ENCODE data around the gene INSC.
"Not testable (repeated sequence)": the region's sequence is repeated elsewhere in the genome, so short reads cannot be mapped to it uniquely, and the experiment has no call there.

INSC gene

GRCh38 chr11:15114501-15115475 is at the start of gene INSC:
Gene INSC (plus strand): TSS chr11:15114923. CDS start chr11:15149175, 34,252 bp downstream.
- no peak for DNase-seq

DNA sequence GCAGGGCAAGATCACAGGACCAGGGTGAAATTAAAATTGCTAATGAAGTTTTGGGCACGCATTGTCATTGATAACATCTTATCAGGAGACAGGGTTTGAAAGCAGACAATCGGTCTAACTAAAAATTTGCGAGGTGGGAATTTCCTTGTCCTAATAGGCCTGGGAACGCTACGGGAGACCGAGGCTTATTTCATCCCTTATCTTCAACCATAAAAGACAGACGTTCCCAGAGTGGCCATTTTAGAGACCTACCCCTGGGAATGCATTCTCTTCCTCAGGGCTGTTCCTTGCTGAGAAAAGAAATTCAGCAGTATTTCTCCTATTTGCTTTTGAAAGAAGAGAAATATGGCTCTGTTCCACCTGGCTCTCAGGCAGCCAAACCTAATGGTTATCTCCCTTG is 45.0 kb upstream of the INSC start:
- DNase-seq: not testable (repeated sequence)

- DNase-seq: no peak
Measured at GRCh38 chr11:15071556-15072255, 43.0 kb upstream of the INSC start.

- DNase-seq: no peak
Measured at GRCh38 chr11:15072551-15073143, 42.1 kb upstream of the INSC start.

- DNase-seq: peak; percentile 17
Measured at GRCh38 chr11:15073361-15074205, 41.1 kb upstream of the INSC start, which contains the start of gene CALCB. Gene CALCB (plus strand): TSS chr11:15073593. CDS start chr11:15074719, 1,126 bp downstream.

GRCh38 chr11:15074206-15075161 is 40.2 kb upstream of the INSC start:
- peak; percentile 85 for DNase-seq

DNA sequence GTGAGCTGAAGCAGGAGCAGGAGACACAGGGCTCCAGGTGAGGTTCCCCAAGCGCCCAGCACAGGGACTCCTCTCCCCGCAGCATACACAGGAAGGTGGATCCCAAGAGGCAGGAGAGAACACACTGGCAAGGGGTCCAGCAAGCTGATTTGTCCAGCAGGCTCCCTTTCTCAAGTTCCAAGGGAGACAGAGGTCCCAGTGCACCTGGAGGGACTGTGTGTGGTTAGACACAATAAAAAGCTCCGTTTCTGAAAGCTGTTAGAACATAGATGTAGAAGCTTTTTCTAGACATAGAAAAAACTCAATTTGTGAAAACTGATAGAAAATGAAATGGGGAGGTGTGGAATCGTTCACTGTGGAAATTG is 39.6 kb upstream of the INSC start:
- no peak for DNase-seq

GRCh38 chr11:15091175-15091574 is 23.5 kb upstream of the INSC start:
- no peak for DNase-seq

- no peak for DNase-seq
Measured at GRCh38 chr11:15091625-15092024, 23.1 kb upstream of the INSC start.

GRCh38 chr11:15093432-15093831 is 21.3 kb upstream of the INSC start:
- no peak for DNase-seq

GRCh38 chr11:15095736-15096228 is 18.9 kb upstream of the INSC start:
- no peak for DNase-seq

- no peak for DNase-seq
Measured at GRCh38 chr11:15097411-15097810, 17.3 kb upstream of the INSC start.

DNA sequence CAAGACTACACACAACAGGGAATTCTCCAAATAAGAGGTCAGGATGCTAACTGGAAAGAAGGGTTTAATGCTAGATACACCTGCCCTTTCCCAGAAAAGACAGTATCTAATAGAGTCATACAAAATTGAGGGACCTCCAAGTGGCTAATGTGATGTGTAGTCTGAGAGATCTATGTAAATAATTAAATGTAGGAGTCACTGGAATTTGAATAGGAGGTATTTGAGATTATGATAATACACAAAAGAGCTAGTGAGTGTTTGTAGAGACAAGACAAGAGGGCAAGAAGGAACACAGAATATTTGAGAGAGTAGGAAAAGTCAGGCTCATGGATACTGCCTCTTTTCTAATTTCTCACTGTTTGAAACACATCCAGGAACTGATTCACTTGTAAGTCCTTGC is 15.5 kb upstream of the INSC start:
- no peak for DNase-seq

DNA sequence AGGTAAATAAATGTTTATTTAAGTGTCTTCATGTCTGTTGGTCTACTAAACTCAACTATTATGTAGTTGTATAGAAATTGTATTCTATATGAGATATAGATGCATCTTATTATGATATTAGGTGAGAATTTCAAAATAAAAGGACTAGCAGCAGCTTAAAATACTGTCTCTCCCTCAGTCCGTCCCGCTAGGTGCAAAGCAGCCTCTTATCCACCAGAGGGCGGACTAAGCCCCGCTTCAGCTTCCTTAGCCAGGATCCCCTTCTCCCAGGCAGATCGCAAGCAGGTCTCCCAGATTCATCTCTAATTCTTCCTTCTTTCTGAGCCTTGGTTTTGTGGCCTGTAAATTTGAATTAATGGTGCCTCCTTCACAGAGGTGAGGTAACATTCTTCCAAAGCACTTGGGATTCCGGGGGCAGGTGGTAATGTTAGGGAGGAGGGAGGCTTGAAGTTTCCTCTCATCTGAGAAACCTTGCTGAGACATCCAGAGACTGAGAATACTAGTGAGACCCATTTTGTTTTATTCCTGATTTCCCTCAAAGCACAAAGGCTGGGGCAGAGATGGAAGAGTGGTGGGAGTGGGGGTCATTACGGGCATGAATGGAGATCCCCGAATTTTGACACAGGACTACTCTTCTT is 13.5 kb upstream of the INSC start:
- peak; percentile 44 for DNase-seq

GRCh38 chr11:15104166-15104565 is 10.6 kb upstream of the INSC start:
- DNase-seq: no peak

GRCh38 chr11:15106201-15106965 is 8.3 kb upstream of the INSC start:
- DNase-seq: no peak

DNA sequence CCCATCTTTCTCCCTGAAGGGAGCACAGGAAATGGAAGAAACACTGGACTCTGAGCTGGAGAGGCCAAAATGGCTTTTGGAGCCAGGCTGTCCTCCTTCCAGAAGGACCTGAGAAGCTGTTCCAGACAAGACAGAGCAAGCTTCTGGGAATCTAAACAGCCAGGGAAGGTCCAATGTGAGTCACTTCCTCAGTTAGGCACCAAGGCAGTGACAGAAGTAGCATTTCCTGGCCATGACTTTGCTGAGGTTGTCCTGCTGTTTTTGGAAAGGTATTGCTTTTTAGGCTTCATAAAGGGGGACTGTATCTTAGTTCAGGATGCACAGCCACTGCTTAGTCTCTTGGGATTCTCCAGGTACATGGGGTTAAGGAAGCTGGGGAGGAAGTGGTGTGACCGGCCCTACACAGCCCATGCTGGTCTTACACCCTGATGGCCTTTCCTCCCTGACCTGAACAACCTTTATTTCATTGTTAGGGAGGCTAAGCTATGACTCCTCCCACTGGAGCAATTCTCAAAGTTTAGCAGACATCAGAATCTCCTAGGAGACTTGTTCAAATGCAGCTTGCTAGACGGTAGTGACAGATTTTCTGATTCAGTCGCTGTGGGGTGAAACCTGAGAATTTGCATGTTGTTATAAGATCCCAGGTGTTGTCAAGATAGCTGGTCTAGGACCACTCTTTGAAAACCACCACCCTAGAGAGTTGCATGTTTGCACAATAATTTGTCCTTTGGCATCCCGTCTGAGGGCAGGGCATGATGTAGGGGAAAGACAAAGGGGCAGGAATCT is 6.8 kb upstream of the INSC start:
- no peak for DNase-seq

DNA sequence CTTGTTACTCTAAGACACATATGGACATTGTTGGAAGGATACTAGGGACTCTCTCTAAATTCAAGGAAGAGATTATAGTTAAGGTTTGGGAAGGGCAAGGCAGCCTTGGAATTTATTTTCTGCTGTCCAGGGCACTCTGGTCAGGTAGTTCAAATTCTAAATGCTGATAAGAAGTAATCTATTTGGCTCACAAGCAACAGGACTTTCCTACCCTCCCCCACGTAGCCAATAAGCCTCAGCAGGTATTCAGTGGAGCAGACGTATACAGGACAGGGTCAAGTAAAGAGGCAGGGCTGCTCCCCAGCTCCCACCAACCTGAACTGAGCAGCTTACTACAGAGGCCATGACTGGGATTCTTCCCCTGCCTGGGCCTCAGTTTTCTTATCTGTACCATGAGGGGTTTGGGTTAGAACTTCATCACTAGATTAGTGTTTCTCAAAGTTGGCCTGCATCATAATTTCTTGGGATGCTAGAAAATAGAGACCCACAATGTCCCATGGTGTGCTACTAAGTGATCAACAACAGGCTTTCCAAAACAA is 6.1 kb upstream of the INSC start:
- no peak for DNase-seq

- DNase-seq: no peak
Measured at GRCh38 chr11:15109602-15110001, 5.1 kb upstream of the INSC start.
